Gastrocnemius medialis (tissue), 4 donors: Measurements from ENCODE around the gene NCOA7. TPM values are rescaled to one million over a fixed set of nuclear protein-coding genes. Genes with fewer than 3 reads are reported as not detected.
A peak's percentile ranks its signal among the peaks of the same experiment; 100 is the strongest.
"Not testable (repeated sequence)": the region's sequence is repeated elsewhere in the genome, so short reads cannot be mapped to it uniquely, and the experiment has no call there.

Experiments used
- ATAC-seq, 2 donors: fragments of 150-250 bp; one replicate each; pipeline ENCODE4 v1.9.1; 2016
- DNase-seq, 2 donors: peaks; one replicate each; pipeline ENCODE4 v3.0.0-alpha.2; 2019
- H3K27ac ChIP-seq, 4 donors: fragments of 200-600 bp; sonication (generic); 1 replicate in 1 of 4; 2 replicates in 3 of 4; pipeline ENCODE4 v1.5.1; 2016 to 2018; ENCODE audit warnings: mild to moderate bottlenecking in 2 of 4, moderate library complexity in 1 of 4
- H3K27me3 ChIP-seq, 3 donors: fragments of 200-600 bp; sonication (generic) in 2 of 3; 1 replicate in 1 of 3; 2 replicates in 2 of 3; pipeline versions ENCODE4 v1.5.1 to v1.6.0; 2016 to 2019; ENCODE audit warnings: mild to moderate bottlenecking in 1 of 3, moderate library complexity in 1 of 3
- H3K36me3 ChIP-seq, 2 donors: fragments of 200-600 bp; sonication (generic) in 1 of 2; one replicate each; pipeline ENCODE4 v1.5.1; 2017 to 2018
- H3K4me1 ChIP-seq, 2 donors: fragments of 200-600 bp; sonication (generic) in 1 of 2; one replicate each; pipeline ENCODE4 v1.5.1; 2016 to 2017; ENCODE audit warnings: mild to moderate bottlenecking in 2 of 2
- H3K4me3 ChIP-seq, 4 donors: fragments of 200-600 bp; sonication (generic) in 3 of 4; 1 replicate in 1 of 4; 2 replicates in 3 of 4; pipeline ENCODE4 v1.5.1; 2016 to 2019; ENCODE audit warnings: mild to moderate bottlenecking in 2 of 4
- H3K9me3 ChIP-seq, 3 donors: fragments of 200-600 bp; sonication (generic) in 2 of 3; 1 replicate in 1 of 3; 2 replicates in 2 of 3; pipeline ENCODE4 v1.5.1; 2016 to 2019
- POLR2A ChIP-seq, 2 donors: fragments of 450-650 bp; IDR thresholded peaks; one replicate each; pipeline ENCODE4 v1.6.1; 2017; ENCODE audit warnings: antibody characterized with exemption in 2 of 2, mild to moderate bottlenecking in 2 of 2, moderate library complexity in 2 of 2
- in situ Hi-C, 4 donors: fragments of 200-750 bp; cut with MboI; loops; one replicate each; pipeline versions ENCODE4 v1.15.0 to v1.8.0; 2017; ENCODE audit warnings: low sequenced_read_pairs in 4 of 4
- intact Hi-C: fragments of 100-400 bp; cut with DNase I; formaldehyde crosslinking; loops from one replicate; pipeline ENCODE4 v1.15.1; 2023; ENCODE audit warnings: low total_unique reads
- total RNA-seq, 4 donors: library from RNA; depleted of rRNA; stranded (reverse); fragments of >200 nt; gene quantifications; one replicate each; pipeline versions ENCODE4 v1.1.0 to v1.2.3, GENCODE V29; 2016
- TF ChIP-seq, protein P1 (sequence below), 5 experiments: fragments of 450-650 bp in 3 of 5; fragments of 200-600 bp in 2 of 5; sonication (generic) in 2 of 5; IDR thresholded peaks in 4 of 5; conservative IDR thresholded peaks in 1 of 5; 1 replicate in 4 of 5; 2 replicates in 1 of 5; pipeline ENCODE4 v1.5.1; 2016 to 2019; ENCODE audit warnings: antibody characterized with exemption in 5 of 5, mild to moderate bottlenecking in 3 of 5, moderate library complexity in 3 of 5

Gene NCOA7
- total RNA-seq, 4 donors from 2014 or later = 7.0 to 9.5 (median 9.2) TPM

GRCh38 chr6:125773387-125774341 is 17.1 kb upstream of the NCOA7 start:
- TF ChIP-seq POLR2A (IDR thresholded peaks at IDR 0.05) = no peak
- TF ChIP-seq, protein P1, sequence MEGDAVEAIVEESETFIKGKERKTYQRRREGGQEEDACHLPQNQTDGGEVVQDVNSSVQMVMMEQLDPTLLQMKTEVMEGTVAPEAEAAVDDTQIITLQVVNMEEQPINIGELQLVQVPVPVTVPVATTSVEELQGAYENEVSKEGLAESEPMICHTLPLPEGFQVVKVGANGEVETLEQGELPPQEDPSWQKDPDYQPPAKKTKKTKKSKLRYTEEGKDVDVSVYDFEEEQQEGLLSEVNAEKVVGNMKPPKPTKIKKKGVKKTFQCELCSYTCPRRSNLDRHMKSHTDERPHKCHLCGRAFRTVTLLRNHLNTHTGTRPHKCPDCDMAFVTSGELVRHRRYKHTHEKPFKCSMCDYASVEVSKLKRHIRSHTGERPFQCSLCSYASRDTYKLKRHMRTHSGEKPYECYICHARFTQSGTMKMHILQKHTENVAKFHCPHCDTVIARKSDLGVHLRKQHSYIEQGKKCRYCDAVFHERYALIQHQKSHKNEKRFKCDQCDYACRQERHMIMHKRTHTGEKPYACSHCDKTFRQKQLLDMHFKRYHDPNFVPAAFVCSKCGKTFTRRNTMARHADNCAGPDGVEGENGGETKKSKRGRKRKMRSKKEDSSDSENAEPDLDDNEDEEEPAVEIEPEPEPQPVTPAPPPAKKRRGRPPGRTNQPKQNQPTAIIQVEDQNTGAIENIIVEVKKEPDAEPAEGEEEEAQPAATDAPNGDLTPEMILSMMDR (IDR thresholded peaks at IDR 0.05 in 4 of 5, conservative IDR thresholded peaks at IDR 0.05 in 1 of 5) = no peak
- H3K36me3 ChIP-seq = no peaks in the 10 kb centered on the region
- ATAC-seq = no peak
- in situ Hi-C loops (loop anchor here in 3 of 4 donors (25.0 kb wide), 2 partner anchors 186 to 611 kb away; partner anchors contain the start of gene TPD52L1 (in 3 of the 3)), intact Hi-C loops (no loop called here)
- no peaks in the 10 kb centered on the region for H3K9me3 ChIP-seq
- no peak for DNase-seq
- H3K4me3 ChIP-seq = no peak overlapping the region
- H3K27me3 ChIP-seq = no peaks in the 10 kb centered on the region
- H3K27ac ChIP-seq = no peak overlapping the region
- H3K4me1 ChIP-seq = no peaks in the 10 kb centered on the region

GRCh38 chr6:125776107-125776826 is 14.5 kb upstream of the NCOA7 start:
- H3K9me3 ChIP-seq, DNase-seq, ATAC-seq, H3K4me3 ChIP-seq, in situ Hi-C loops, H3K36me3 ChIP-seq, H3K4me1 ChIP-seq, H3K27me3 ChIP-seq, H3K27ac ChIP-seq, intact Hi-C loops: not testable (repeated sequence)

- in situ Hi-C loops (loop anchor here in 2 of 4 donors (10.0 kb wide), 2 partner anchors 175 to 195 kb away; partner anchors contain the start of gene HINT3 (in 1 of the 2)), intact Hi-C loops (loop anchor here (1.0 to 10.0 kb wide), 5 partner anchors 10 to 815 kb away; partner anchors contain the start of genes HEY2, HINT3, NCOA7 and RNF217)
- H3K9me3 ChIP-seq = no peaks in the 10 kb centered on the region
- H3K36me3 ChIP-seq = no peaks in the 10 kb centered on the region
- peak overlapping the region; percentile 91 to 97 (median 95) for H3K27ac ChIP-seq
- peak overlapping the region; percentile 65 to 80 (median 75) for H3K4me3 ChIP-seq
- TF ChIP-seq POLR2A (IDR thresholded peaks at IDR 0.05) = no peak
- TF ChIP-seq, protein P1 (IDR thresholded peaks at IDR 0.05 in 4 of 5, conservative IDR thresholded peaks at IDR 0.05 in 1 of 5) = peak; percentile 17 to 52 (median 44)
- ATAC-seq = peak; percentile 92 to 94
- peaks cover 0 to 5% of the 10 kb centered on the region in 2 donors for H3K4me1 ChIP-seq
- H3K27me3 ChIP-seq = no peaks in the 10 kb centered on the region
- DNase-seq = peak; percentile 67 to 74
Measured at GRCh38 chr6:125779924-125780539, 10.7 kb upstream of the NCOA7 start.

DNA sequence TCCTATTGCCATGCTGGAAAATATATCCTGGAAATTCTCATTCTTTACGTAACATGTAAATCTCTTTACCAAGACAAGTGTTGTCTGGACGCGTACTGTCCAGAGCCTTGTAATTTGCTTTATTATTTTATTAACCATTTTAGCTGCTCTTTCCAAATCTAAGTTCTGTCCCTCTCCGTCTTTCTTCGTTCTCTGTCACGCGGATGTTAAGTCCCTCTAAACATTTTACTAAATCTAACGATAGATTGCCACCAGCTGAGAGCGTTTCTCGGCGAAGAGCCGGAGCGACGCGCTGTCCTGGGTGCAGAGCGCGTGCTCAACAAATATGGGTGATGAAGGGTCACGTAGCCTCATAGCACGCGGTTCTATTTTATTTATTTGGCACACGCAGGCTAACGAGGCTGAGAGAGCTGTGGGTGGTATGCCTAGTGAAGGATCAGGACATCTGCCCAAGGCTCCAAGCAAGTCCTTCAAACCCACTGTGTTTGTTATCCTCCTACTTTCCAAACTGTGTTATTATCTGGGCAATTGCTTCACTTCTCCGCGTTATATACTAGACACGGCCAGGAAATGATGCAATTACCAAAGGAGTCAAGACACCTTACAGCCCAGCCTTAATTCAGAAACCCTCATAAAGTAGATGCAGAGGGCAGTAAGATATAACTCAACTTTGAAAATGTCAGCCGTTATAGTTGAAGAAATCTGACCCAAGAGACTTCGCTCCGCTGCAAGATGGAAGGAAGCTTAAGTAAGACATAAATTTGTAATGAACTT is 10.0 kb upstream of the NCOA7 start:
- peak overlapping the region; percentile 65 to 80 (median 75) for H3K4me3 ChIP-seq
- H3K9me3 ChIP-seq = no peaks in the 10 kb centered on the region
- H3K4me1 ChIP-seq = peaks cover 0 to 5% of the 10 kb centered on the region in 2 donors
- peak; percentile 61 to 81 for TF ChIP-seq POLR2A (IDR thresholded peaks at IDR 0.05)
- TF ChIP-seq, protein P1 (IDR thresholded peaks at IDR 0.05 in 4 of 5, conservative IDR thresholded peaks at IDR 0.05 in 1 of 5) = peak in 1 of 5 experiments; percentile 6
- DNase-seq = peak; percentile 61 to 63
- peak overlapping the region; percentile 91 to 97 (median 95) for H3K27ac ChIP-seq
- in situ Hi-C loops = loop anchor here in 2 of 4 donors (10.0 kb wide), 2 partner anchors 174 to 194 kb away; partner anchors contain the start of gene HINT3 (in 1 of the 2)
- intact Hi-C loops = loop anchor here (1.0 to 10.0 kb wide), 5 partner anchors 10 to 816 kb away; partner anchors contain the start of genes HEY2, HINT3, NCOA7 and RNF217
- no peaks in the 10 kb centered on the region for H3K36me3 ChIP-seq
- peak; percentile 89 to 92 for ATAC-seq
- no peaks in the 10 kb centered on the region for H3K27me3 ChIP-seq
